ENCODE data around the gene SEPTIN7. TPM values are rescaled to one million over a fixed set of nuclear protein-coding genes. Genes with fewer than 3 reads are reported as not detected.
"Not testable (repeated sequence)": the region's sequence is repeated elsewhere in the genome, so short reads cannot be mapped to it uniquely, and the experiment has no call there.

The SEPTIN7 gene
- 485 and 650 TPM in 2 replicates for total RNA-seq (2014; rRNA removed; shearing (Covaris generic))

- peak; percentile 99 for DNase-seq (ENCODE audit: low read depth)
Observed at GRCh38 chr7:35800718-35801391, at the start of gene SEPTIN7. Gene SEPTIN7 (plus strand): TSS chr7:35801057. CDS start chr7:35801210, 153 bp downstream.

GRCh38 chr7:35752742-35753141 is 48.1 kb upstream of the SEPTIN7 start:
- no peak for DNase-seq (ENCODE audit: low read depth)

- DNase-seq (ENCODE audit: low read depth), result peak; percentile 67
Observed at GRCh38 chr7:35753761-35754603, 46.9 kb upstream of the SEPTIN7 start.

- DNase-seq (ENCODE audit: low read depth), result peak; percentile 9
Observed at GRCh38 chr7:35754741-35755140, 46.1 kb upstream of the SEPTIN7 start.

- no peak for DNase-seq (ENCODE audit: low read depth)
Observed at GRCh38 chr7:35755711-35756110, 45.1 kb upstream of the SEPTIN7 start.

GRCh38 chr7:35756453-35756852 is 44.4 kb upstream of the SEPTIN7 start:
- not testable (repeated sequence) for DNase-seq (ENCODE audit: low read depth)

- DNase-seq (ENCODE audit: low read depth), result no peak
Observed at GRCh38 chr7:35757574-35757973, 43.3 kb upstream of the SEPTIN7 start.

GRCh38 chr7:35758421-35758820 is 42.4 kb upstream of the SEPTIN7 start:
- DNase-seq (ENCODE audit: low read depth), result no peak

GRCh38 chr7:35760143-35760745 is 40.6 kb upstream of the SEPTIN7 start:
- no peak for DNase-seq (ENCODE audit: low read depth)

GRCh38 chr7:35761871-35762677 is 38.8 kb upstream of the SEPTIN7 start:
- peak; percentile 37 for DNase-seq (ENCODE audit: low read depth)

- no peak for DNase-seq (ENCODE audit: low read depth)
Observed at GRCh38 chr7:35762781-35763180, 38.1 kb upstream of the SEPTIN7 start.

GRCh38 chr7:35768346-35768745 is 32.5 kb upstream of the SEPTIN7 start:
- no peak for DNase-seq (ENCODE audit: low read depth)

- DNase-seq (ENCODE audit: low read depth), result no peak
Observed at GRCh38 chr7:35771776-35772175, 29.1 kb upstream of the SEPTIN7 start.

GRCh38 chr7:35773994-35774393 is 26.9 kb upstream of the SEPTIN7 start:
- DNase-seq (ENCODE audit: low read depth), result no peak

GRCh38 chr7:35776686-35777085 is 24.2 kb upstream of the SEPTIN7 start:
- DNase-seq (ENCODE audit: low read depth), result no peak

GRCh38 chr7:35777121-35777520 is 23.7 kb upstream of the SEPTIN7 start:
- DNase-seq (ENCODE audit: low read depth), result no peak

- DNase-seq (ENCODE audit: low read depth), result no peak
Observed at GRCh38 chr7:35780070-35780469, 20.8 kb upstream of the SEPTIN7 start.

GRCh38 chr7:35781200-35781701 is 19.6 kb upstream of the SEPTIN7 start:
- DNase-seq (ENCODE audit: low read depth), result peak; percentile 48

- DNase-seq (ENCODE audit: low read depth), result no peak
Observed at GRCh38 chr7:35781767-35782515, 18.9 kb upstream of the SEPTIN7 start.

GRCh38 chr7:35784332-35784731 is 16.5 kb upstream of the SEPTIN7 start:
- no peak for DNase-seq (ENCODE audit: low read depth)

GRCh38 chr7:35785250-35785649 is 15.6 kb upstream of the SEPTIN7 start:
- DNase-seq (ENCODE audit: low read depth), result no peak

All from RPMI7951 (cell line).